HepG2 (cell line): Measurements from ENCODE around the gene NHERF2. TPM values are rescaled to one million over a fixed set of nuclear protein-coding genes. Genes with fewer than 3 reads are reported as not detected.

Experiments
- AGO2 ChIP-seq: fragments of 200-400 bp; formaldehyde crosslinking; optimal IDR thresholded peaks from 2 replicates; pipeline ENCODE3; 2017; ENCODE audit warnings: mild to moderate bottlenecking, low read depth, low read length, moderate library complexity
- AHDC1 ChIP-seq: sonication (generic); formaldehyde crosslinking; IDR thresholded peaks from 2 replicates; pipeline ENCODE4 v1.5.1; 2020; ENCODE audit warnings: mild to moderate bottlenecking, missing genetic modification reagents, borderline replicate concordance
- BHLHE40 ChIP-seq: IDR thresholded peaks from 2 replicates; pipeline ENCODE4 v1.6.1; 2011; ENCODE audit warnings: low read length, improper control_type of control experiment
- CENPT ChIP-seq: sonication (generic); formaldehyde crosslinking; IDR thresholded peaks from 2 replicates; pipeline ENCODE4 v1.8.0; 2022; ENCODE audit warnings: low read depth, mild to moderate bottlenecking, moderate library complexity, missing genetic modification reagents
- EZH2 ChIP-seq: conservative IDR thresholded peaks from 2 replicates; pipeline ENCODE4 v1.6.1; 2012; ENCODE audit warnings: mild to moderate bottlenecking, low read depth, low read length, moderate library complexity
- HNRNPUL1 ChIP-seq: fragments of 200-400 bp; formaldehyde crosslinking; IDR thresholded peaks from 2 replicates; pipeline ENCODE4 v1.6.1; 2017; ENCODE audit warnings: low read depth, mild to moderate bottlenecking, low read length, moderate library complexity
- JUNB ChIP-seq: sonication (generic); formaldehyde crosslinking; IDR thresholded peaks from 2 replicates; pipeline ENCODE4 v1.8.0; 2022; ENCODE audit warnings: missing genetic modification reagents, mild to moderate bottlenecking, borderline replicate concordance
- MXD4 ChIP-seq: IDR thresholded peaks from 2 replicates; pipeline ENCODE4 v1.6.1; 2016; ENCODE audit warnings: mild to moderate bottlenecking, missing biosample characterization, missing genetic modification reagents
- NR3C1 ChIP-seq: sonication (generic); formaldehyde crosslinking; IDR thresholded peaks from 2 replicates; pipeline ENCODE4 v1.4.0; 2020; ENCODE audit warnings: missing genetic modification reagents
- PPARG ChIP-seq: conservative IDR thresholded peaks from 2 replicates; pipeline ENCODE4 v1.6.1; 2016; ENCODE audit warnings: missing biosample characterization, missing genetic modification reagents
- REPIN1 ChIP-seq: sonication (generic); formaldehyde crosslinking; IDR thresholded peaks from 2 replicates; pipeline ENCODE4 v1.8.0; 2022; ENCODE audit warnings: missing genetic modification reagents, low read depth, mild to moderate bottlenecking, borderline replicate concordance
- SP140L ChIP-seq: sonication (generic); formaldehyde crosslinking; IDR thresholded peaks from 2 replicates; pipeline ENCODE4 v1.4.0; 2020; ENCODE audit warnings: missing genetic modification reagents, borderline replicate concordance
- SSRP1 ChIP-seq: IDR thresholded peaks from 2 replicates; pipeline ENCODE4 v1.6.1; 2016; ENCODE audit warnings: control low read depth
- SYNCRIP ChIP-seq: fragments of 200-400 bp; formaldehyde crosslinking; IDR thresholded peaks from 2 replicates; pipeline ENCODE4 v1.6.1; 2018; ENCODE audit warnings: mild to moderate bottlenecking, low read depth, low read length; ENCODE audit not compliant: insufficient read depth
- TCF12 ChIP-seq, 2 experiments: fragments of 450-650 bp in 1 of 2; sonication (generic) in 1 of 2; formaldehyde crosslinking in 1 of 2; IDR thresholded peaks; 2 replicates each; pipeline versions ENCODE4 v1.6.1 to v1.8.0; 2017 to 2022; ENCODE audit warnings: antibody characterized with exemption in 1 of 2, mild to moderate bottlenecking in 1 of 2, missing genetic modification reagents in 1 of 2, moderate library complexity in 1 of 2
- TMF1 ChIP-seq: sonication (generic); formaldehyde crosslinking; IDR thresholded peaks from 2 replicates; pipeline ENCODE4 v1.8.1; 2022; ENCODE audit warnings: low read depth, missing genetic modification reagents
- ZNF234 ChIP-seq: sonication (generic); formaldehyde crosslinking; conservative IDR thresholded peaks from 2 replicates; pipeline ENCODE4 v1.5.1; 2020; ENCODE audit warnings: mild to moderate bottlenecking, missing genetic modification reagents
- ZNF260 ChIP-seq: sonication (generic); formaldehyde crosslinking; IDR thresholded peaks from 2 replicates; pipeline ENCODE4 v1.4.0; 2020; ENCODE audit warnings: missing genetic modification reagents, low read depth, mild to moderate bottlenecking, borderline replicate concordance
- ZNF512B ChIP-seq: sonication (generic); formaldehyde crosslinking; IDR thresholded peaks from 2 replicates; pipeline ENCODE4 v1.5.1; 2020; ENCODE audit warnings: missing genetic modification reagents, mild to moderate bottlenecking, borderline replicate concordance
- ZNF616 ChIP-seq: sonication (generic); formaldehyde crosslinking; IDR thresholded peaks from 2 replicates; pipeline ENCODE4 v1.5.0; 2020; ENCODE audit warnings: low read depth, mild to moderate bottlenecking, missing genetic modification reagents
- ZNF75D ChIP-seq: sonication (generic); formaldehyde crosslinking; IDR thresholded peaks from 2 replicates; pipeline ENCODE4 v1.8.1; 2023; ENCODE audit warnings: missing genetic modification reagents, mild to moderate bottlenecking, borderline replicate concordance
- polyA plus RNA-seq, 8 experiments: library from polyadenylated mRNA; depleted of rRNA in 3 of 8; stranded (reverse) in 7 of 8; unstranded in 1 of 8; fragments of >200 nt; fragmentation: Illumina TruSeq in 4 of 8; extraction: Trizol in 4 of 8; gene quantifications; 2 replicates each; pipeline versions ENCODE4 v1.2.1 to v1.2.3, GENCODE V29; 2011 to 2016; ENCODE audit warnings: low read depth in 4 of 8, missing spikeins in 1 of 8, mixed read lengths in 1 of 8; ENCODE audit not compliant: insufficient read depth in 1 of 8
- total RNA-seq, 5 experiments: library from RNA; depleted of rRNA; stranded (reverse); fragments of >200 nt; fragmentation: Illumina TruSeq; extraction: Trizol; gene quantifications; 2 replicates each; pipeline ENCODE4 v1.2.3, GENCODE V29; 2016; ENCODE audit warnings: low read depth in 1 of 5

The NHERF2 gene
- total and polyA plus RNA-seq, 2 of the 13 experiments (the other 11 are each of a cell fraction or from before 2014, with no cell fraction given), result 23.7 to 39.3 TPM

- TF ChIP-seq TCF12 (IDR thresholded peaks at IDR 0.05), result no peak
- TF ChIP-seq TCF12 (CRISPR knock-in tag; IDR thresholded peaks at IDR 0.05), result no peak
- no peak for TF ChIP-seq ZNF75D (CRISPR knock-in tag)
- no peak for TF ChIP-seq ZNF512B
- no peak for TF ChIP-seq JUNB
- TF ChIP-seq MXD4 (CRISPR knock-in tag), result no peak; the same call in 1 of the 2 replicates
- no peak for TF ChIP-seq ZNF234 (CRISPR knock-in tag)
- no peak for TF ChIP-seq PPARG (CRISPR knock-in tag)
- TF ChIP-seq ZNF616 (CRISPR knock-in tag), result no peak
- no peak for TF ChIP-seq EZH2
- TF ChIP-seq SP140L (CRISPR knock-in tag), result no peak
- TF ChIP-seq TMF1 (CRISPR knock-in tag), result no peak
- TF ChIP-seq CENPT, result no peak
- TF ChIP-seq HNRNPUL1, result no peak
- TF ChIP-seq ZNF260 (CRISPR knock-in tag), result no peak
- TF ChIP-seq REPIN1 (CRISPR knock-in tag), result 0 out of 2 replicates have a peak, but pooled peaks have one; percentile 52
- no peak for TF ChIP-seq BHLHE40
- no peak for TF ChIP-seq SSRP1
- TF ChIP-seq NR3C1 (CRISPR knock-in tag), result no peak
- TF ChIP-seq AGO2, result peak; percentile 0
- no peak for TF ChIP-seq SYNCRIP
- 0 out of 2 replicates have a peak, but pooled peaks have one; percentile 20 for TF ChIP-seq AHDC1
Observed at GRCh38 chr16:2033057-2033908, 6.6 kb downstream of the NHERF2 start (continued).
